Thoracic aorta (tissue), 2 donors: Measurements from ENCODE around the gene ABCF3. TPM values are rescaled to one million over a fixed set of nuclear protein-coding genes. Genes with fewer than 3 reads are reported as not detected.

Source experiments
- ATAC-seq: fragments of 150-250 bp; one replicate; pipeline ENCODE4 v1.8.0; 2017; ENCODE audit warnings: low read depth; ENCODE audit not compliant: insufficient number of reproducible peaks, low FRiP score
- DNase-seq: peaks from one replicate; pipeline ENCODE4 v3.0.0-alpha.2; 2020; ENCODE audit warnings: low spot score
- H3K27ac ChIP-seq, 2 donors: fragments of 200-600 bp; sonication (generic); 1 replicate in 1 of 2; 2 replicates in 1 of 2; pipeline ENCODE4 v1.5.1; 2016; ENCODE audit warnings: mild to moderate bottlenecking in 2 of 2, moderate library complexity in 2 of 2
- H3K27me3 ChIP-seq: fragments of 200-600 bp; sonication (generic); replicated peaks from 2 replicates; pipeline ENCODE4 v1.6.0; 2016; ENCODE audit warnings: mild to moderate bottlenecking; ENCODE audit not compliant: insufficient read depth
- H3K36me3 ChIP-seq: fragments of 200-600 bp; sonication (generic); one replicate; pipeline ENCODE4 v1.5.1; 2016
- H3K4me1 ChIP-seq, 2 donors: fragments of 200-600 bp; sonication (generic); 1 replicate in 1 of 2; 2 replicates in 1 of 2; pipeline versions ENCODE4 v1.5.1 to v1.6.0; 2016; ENCODE audit warnings: low read depth in 2 of 2, mild to moderate bottlenecking in 1 of 2; ENCODE audit not compliant: control insufficient read depth in 1 of 2
- H3K4me3 ChIP-seq: fragments of 200-600 bp; sonication (generic); 2 replicates; pipeline ENCODE4 v1.5.1; 2016; ENCODE audit warnings: mild to moderate bottlenecking
- H3K9me3 ChIP-seq: fragments of 200-600 bp; sonication (generic); 2 replicates; pipeline ENCODE4 v1.5.1; 2016
- total RNA-seq, 2 donors: library from RNA; depleted of rRNA; stranded (reverse); fragments of >200 nt; gene quantifications; one replicate each; pipeline versions ENCODE4 v1.1.0 to v1.2.3, GENCODE V29; 2016
- TF ChIP-seq, protein P1 (sequence below): fragments of 200-600 bp; sonication (generic); IDR thresholded peaks from one replicate; pipeline ENCODE4 v1.5.1; 2019; ENCODE audit warnings: antibody characterized with exemption

ABCF3 gene
- total RNA-seq, 2 donors from 2014 or later: 50.2 to 62.1 TPM

DNA sequence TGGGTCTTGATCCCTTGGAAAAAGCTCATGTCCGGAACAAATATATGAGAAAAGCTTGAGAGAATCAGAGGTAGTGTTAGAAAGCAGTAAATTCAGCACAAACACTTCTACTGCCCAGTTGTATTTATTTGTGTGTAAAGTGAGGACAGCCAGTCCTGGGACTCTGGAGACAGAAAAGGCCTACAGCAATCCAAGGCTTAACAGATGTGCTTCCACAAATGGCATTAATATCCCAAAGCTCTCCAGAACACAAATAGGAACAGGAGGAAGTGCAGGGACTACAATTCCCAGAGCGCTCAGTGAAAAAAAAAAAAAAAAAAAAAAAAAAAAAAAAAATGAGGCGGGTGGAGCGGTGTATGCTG is 11.7 kb upstream of the ABCF3 start:
- peaks cover 49% of the 10 kb centered on the region for H3K36me3 ChIP-seq
- H3K4me3 ChIP-seq: no peak overlapping the region
- peak overlapping the region in 1 of 2 donors; percentile 92 for H3K27ac ChIP-seq

GRCh38 chr3:184174646-184175492 is 11.1 kb upstream of the ABCF3 start, which contains the start of gene AP2M1:
Gene AP2M1 (plus strand): TSS chr3:184174855. CDS start chr3:184176994, 2,139 bp downstream.
- ATAC-seq (peak; percentile 87), DNase-seq (peak; percentile 97)
- peaks cover 51% of the 10 kb centered on the region for H3K36me3 ChIP-seq
- H3K27me3 ChIP-seq: no peaks in the 10 kb centered on the region
- peaks cover 24 to 30% of the 10 kb centered on the region in 2 donors for H3K4me1 ChIP-seq
- peak within 1 kb of the TSS; percentile 74 to 92 for H3K27ac ChIP-seq
- H3K4me3 ChIP-seq: peak within 1 kb of the TSS; percentile 98
- H3K9me3 ChIP-seq: no peaks in the 10 kb centered on the region
- TF ChIP-seq, protein P1, sequence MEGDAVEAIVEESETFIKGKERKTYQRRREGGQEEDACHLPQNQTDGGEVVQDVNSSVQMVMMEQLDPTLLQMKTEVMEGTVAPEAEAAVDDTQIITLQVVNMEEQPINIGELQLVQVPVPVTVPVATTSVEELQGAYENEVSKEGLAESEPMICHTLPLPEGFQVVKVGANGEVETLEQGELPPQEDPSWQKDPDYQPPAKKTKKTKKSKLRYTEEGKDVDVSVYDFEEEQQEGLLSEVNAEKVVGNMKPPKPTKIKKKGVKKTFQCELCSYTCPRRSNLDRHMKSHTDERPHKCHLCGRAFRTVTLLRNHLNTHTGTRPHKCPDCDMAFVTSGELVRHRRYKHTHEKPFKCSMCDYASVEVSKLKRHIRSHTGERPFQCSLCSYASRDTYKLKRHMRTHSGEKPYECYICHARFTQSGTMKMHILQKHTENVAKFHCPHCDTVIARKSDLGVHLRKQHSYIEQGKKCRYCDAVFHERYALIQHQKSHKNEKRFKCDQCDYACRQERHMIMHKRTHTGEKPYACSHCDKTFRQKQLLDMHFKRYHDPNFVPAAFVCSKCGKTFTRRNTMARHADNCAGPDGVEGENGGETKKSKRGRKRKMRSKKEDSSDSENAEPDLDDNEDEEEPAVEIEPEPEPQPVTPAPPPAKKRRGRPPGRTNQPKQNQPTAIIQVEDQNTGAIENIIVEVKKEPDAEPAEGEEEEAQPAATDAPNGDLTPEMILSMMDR: no peak

More for the DNA sequence above, 11.7 kb upstream of the ABCF3 start:
- peaks cover 24 to 30% of the 10 kb centered on the region in 2 donors for H3K4me1 ChIP-seq
- H3K27me3 ChIP-seq: no peaks in the 10 kb centered on the region
- DNase-seq (no peak), ATAC-seq (no peak)
- TF ChIP-seq, protein P1: no peak
- no peaks in the 10 kb centered on the region for H3K9me3 ChIP-seq

DNA sequence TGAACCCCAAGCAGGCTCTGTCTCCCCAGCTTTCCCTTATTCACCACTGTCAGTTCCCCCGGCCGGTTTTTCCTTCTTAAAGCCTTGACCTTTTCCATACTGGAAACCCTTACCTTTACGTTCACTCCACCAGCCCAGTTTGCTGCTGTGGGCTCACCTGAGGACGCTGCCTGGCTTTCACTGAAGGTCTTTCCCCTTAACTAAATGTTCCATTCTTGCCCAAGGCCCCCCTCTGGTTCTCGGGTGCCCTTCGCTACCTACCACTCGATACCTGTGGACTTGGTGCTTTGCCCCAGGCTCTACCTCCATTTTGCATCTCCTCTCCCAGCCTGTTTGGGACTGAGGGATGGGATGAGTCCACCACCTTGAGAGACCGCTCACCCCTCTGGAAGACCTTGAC is 10.5 kb upstream of the ABCF3 start:
- Histone ChIP-seq H3K9me3 (no peaks in the 10 kb centered on the region), H3K27me3 (no peaks in the 10 kb centered on the region), H3K36me3 (peaks cover 51% of the 10 kb centered on the region), H3K27ac (peak overlapping the region; percentile 74 to 92), H3K4me3 (peak overlapping the region; percentile 98), H3K4me1 (peaks cover 24 to 30% of the 10 kb centered on the region in 2 donors)
- no peak for ATAC-seq
- TF ChIP-seq, protein P1: no peak
- no peak for DNase-seq

DNA sequence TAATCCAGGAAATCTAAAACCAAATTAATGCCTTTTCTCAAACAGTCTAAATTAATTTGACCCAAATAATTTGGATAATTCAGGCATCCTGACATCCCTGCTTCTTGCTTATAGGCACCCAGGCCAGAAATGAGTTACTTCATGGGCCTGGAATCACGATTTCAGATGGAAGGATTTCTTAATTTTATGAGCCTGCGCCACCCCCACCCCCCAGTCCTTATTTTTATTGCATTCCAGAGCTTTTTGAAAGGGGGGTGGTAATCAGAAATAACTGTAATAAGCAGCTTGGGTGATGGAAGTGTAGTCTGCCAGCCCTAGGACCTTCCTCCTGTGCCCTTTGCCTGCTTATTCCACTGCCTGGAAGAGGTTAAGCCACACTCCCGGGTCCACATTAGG is 10.0 kb upstream of the ABCF3 start:
- Histone ChIP-seq H3K4me3 (peak overlapping the region; percentile 98), H3K36me3 (peaks cover 51% of the 10 kb centered on the region), H3K27ac (peak overlapping the region; percentile 74 to 92), H3K4me1 (peaks cover 24 to 30% of the 10 kb centered on the region in 2 donors), H3K9me3 (no peaks in the 10 kb centered on the region), H3K27me3 (no peaks in the 10 kb centered on the region)
- DNase-seq (no peak), ATAC-seq (no peak)
- TF ChIP-seq, protein P1: no peak
